GM12878 (cell line): ENCODE results near the gene UBE2D1. TPM values are rescaled to one million over a fixed set of nuclear protein-coding genes. Genes with fewer than 3 reads are reported as not detected.

Experiments
- CEBPZ ChIP-seq: fragments of 150-350 bp; IDR thresholded peaks from 2 replicates; pipeline ENCODE4 v1.6.1; 2016; ENCODE audit warnings: low read depth, low read length
- CHD4 ChIP-seq: fragments of 200-600 bp; sonication (generic); IDR thresholded peaks from 2 replicates; pipeline ENCODE4 v1.6.1; 2016; ENCODE audit warnings: mild to moderate bottlenecking
- HSF1 ChIP-seq: fragments of 150-350 bp; IDR thresholded peaks from 2 replicates; pipeline ENCODE4 v1.6.1; 2014; ENCODE audit warnings: mild to moderate bottlenecking, low read depth, low read length
- MYC ChIP-seq: IDR thresholded peaks from 2 replicates; pipeline ENCODE4 v1.6.1; 2011; ENCODE audit warnings: mild to moderate bottlenecking, low read length, moderate library complexity, inconsistent platforms; ENCODE audit not compliant: insufficient read depth, insufficient replicate concordance, insufficient read length, severe bottlenecking
- PAX5 ChIP-seq: IDR thresholded peaks from 2 replicates; pipeline ENCODE4 v1.6.1; 2011; ENCODE audit warnings: low read depth, low read length, borderline replicate concordance
- RELB ChIP-seq: fragments of 450-650 bp; IDR thresholded peaks from 2 replicates; pipeline ENCODE4 v1.6.1; 2017; ENCODE audit warnings: low read depth, mild to moderate bottlenecking, moderate library complexity
- YY1 ChIP-seq: IDR thresholded peaks from 2 replicates; pipeline ENCODE4 v1.6.1; 2011; ENCODE audit warnings: low read depth, mild to moderate bottlenecking, low read length
- ZBTB33 ChIP-seq: fragments of 450-650 bp; IDR thresholded peaks from 2 replicates; pipeline ENCODE4 v1.6.1; 2017; ENCODE audit warnings: mild to moderate bottlenecking
- polyA plus RNA-seq, 11 experiments: library from polyadenylated mRNA; depleted of rRNA in 4 of 11; unstranded in 6 of 11; stranded (reverse) in 5 of 11; fragments of >200 nt; fragmentation: Nextera tagmentation in 4 of 11; fragmentation: Illumina TruSeq in 1 of 11; extraction: Ambion mirVana in 4 of 11; extraction: Trizol in 1 of 11; gene quantifications; 1 replicate in 1 of 11; 2 replicates in 10 of 11; pipeline versions ENCODE4 v1.2.1 to v1.2.3, GENCODE V29; 2011 to 2016; ENCODE audit warnings: inconsistent platforms in 2 of 11, missing spikeins in 2 of 11, low read depth in 1 of 11
- total RNA-seq, 4 experiments: library from RNA; depleted of rRNA in 3 of 4; stranded (reverse); fragments of >200 nt in 3 of 4; fragmentation: Illumina TruSeq in 1 of 4; extraction: Trizol in 1 of 4; gene quantifications; 2 replicates each; pipeline versions ENCODE4 v1.2.1 to v1.2.3, GENCODE V29; 2013 to 2021

The UBE2D1 gene
- total and polyA plus RNA-seq, 10 of the 15 experiments (the other 5 are each of a cell fraction or from before 2014, with no cell fraction given) = 6.1 to 32.0 (median 15.5) TPM

GRCh38 chr10:58326967-58327381 lies 7.8 kb upstream of the UBE2D1 start (continued):
- no peak for TF ChIP-seq RELB
- TF ChIP-seq MYC = no peak
- no peak for TF ChIP-seq ZBTB33
- TF ChIP-seq PAX5 = no peak
- TF ChIP-seq CHD4 = no peak
- TF ChIP-seq HSF1 = no peak
- TF ChIP-seq YY1 = no peak
- TF ChIP-seq CEBPZ = no peak
